ENCODE data around the gene KRT35.

Gene KRT35

DNA sequence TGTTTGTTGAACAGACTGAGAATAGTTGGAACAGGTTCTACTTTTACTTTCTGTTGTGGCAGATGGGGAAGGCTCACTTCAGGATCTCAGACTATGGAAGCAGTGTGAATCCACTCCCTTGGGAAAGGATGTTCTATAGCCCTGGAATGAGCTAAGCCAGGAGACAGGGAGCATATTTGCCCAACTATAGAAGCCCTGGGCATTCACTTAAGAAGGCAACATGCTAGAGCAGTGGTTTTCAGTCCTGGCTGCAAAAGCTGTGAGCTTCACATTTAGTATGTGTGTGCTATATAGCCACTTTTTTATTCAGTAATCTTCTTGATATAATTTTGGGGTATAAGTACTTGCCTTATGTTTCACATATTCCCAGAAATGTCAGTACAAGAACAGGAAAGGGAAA lies 12.6 kb downstream of the KRT35 start:
- in situ Hi-C loops (cut with MboI; ENCODE audit: low sequenced_read_pairs, unreplicated experiment), result no loop called here
- no peak for TF ChIP-seq CTCF (IDR thresholded peaks at IDR 0.05; ENCODE audit: borderline replicate concordance, control extremely low read depth, extremely low read depth, insufficient read depth, missing control alignments)
- no peak for DNase-seq (ENCODE audit: low spot score)

DNA sequence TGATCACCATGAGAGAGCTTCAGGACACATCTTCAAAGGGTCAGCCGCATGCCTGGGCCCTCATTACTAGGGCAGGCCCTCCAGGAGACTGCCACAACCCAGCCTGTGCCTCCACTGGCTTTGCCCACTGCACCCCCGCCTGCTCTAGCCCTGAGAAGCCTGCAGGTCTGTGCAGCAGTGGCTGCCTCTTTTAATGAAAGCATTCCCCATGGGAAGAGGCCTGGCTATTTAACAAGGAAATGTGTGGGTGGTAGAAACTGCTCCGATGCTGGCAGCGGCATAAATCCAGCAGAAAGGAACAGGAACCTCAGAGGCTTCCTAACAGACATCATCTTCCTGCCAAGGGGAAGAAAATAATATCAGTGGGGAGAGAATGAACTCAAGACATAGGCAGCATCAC lies 13.4 kb downstream of the KRT35 start:
- TF ChIP-seq CTCF (IDR thresholded peaks at IDR 0.05; ENCODE audit: borderline replicate concordance, control extremely low read depth, extremely low read depth, insufficient read depth, missing control alignments), result no peak
- DNase-seq (ENCODE audit: low spot score), result no peak
- in situ Hi-C loops (cut with MboI; ENCODE audit: low sequenced_read_pairs, unreplicated experiment), result no loop called here

DNA sequence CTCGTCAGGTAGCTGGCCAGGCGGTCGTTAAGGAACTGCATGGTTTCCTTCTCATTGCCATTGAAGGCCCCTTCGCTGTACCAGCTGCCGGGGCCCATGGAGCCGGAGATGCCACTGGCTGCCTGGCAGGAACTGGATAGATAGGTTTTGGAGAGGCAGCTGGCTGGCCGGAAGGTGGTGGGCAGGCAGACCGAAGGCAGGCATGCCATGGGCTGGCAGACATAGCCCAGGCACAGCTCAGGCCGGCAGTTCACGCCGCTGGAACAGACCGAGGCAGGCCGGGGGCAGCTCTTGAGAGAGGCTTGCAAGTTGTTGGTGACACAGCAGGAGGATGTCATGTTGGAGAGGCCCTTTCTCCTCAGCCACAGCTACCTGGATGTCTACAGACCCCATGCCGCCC lies 14.0 kb downstream of the KRT35 start, which contains the start of gene KRT32:
Gene KRT32, minus strand, starts transcription at position 399 of the 400 bp plus-strand sequence. Its CDS starts 61 bp downstream, at position 338.
- in situ Hi-C loops (cut with MboI; ENCODE audit: low sequenced_read_pairs, unreplicated experiment), result no loop called here
- TF ChIP-seq CTCF (IDR thresholded peaks at IDR 0.05; ENCODE audit: borderline replicate concordance, control extremely low read depth, extremely low read depth, insufficient read depth, missing control alignments), result no peak
- no peak for DNase-seq (ENCODE audit: low spot score)

GRCh38 chr17:41464682-41465081 lies 16.3 kb downstream of the KRT35 start:
- in situ Hi-C loops (cut with MboI; ENCODE audit: low sequenced_read_pairs, unreplicated experiment), result no loop called here
- DNase-seq (ENCODE audit: low spot score), result no peak
- no peak for TF ChIP-seq CTCF (IDR thresholded peaks at IDR 0.05; ENCODE audit: borderline replicate concordance, control extremely low read depth, extremely low read depth, insufficient read depth, missing control alignments)

GRCh38 chr17:41464173-41464572 lies 16.8 kb downstream of the KRT35 start:
- no peak for DNase-seq (ENCODE audit: low spot score)
- in situ Hi-C loops (cut with MboI; ENCODE audit: low sequenced_read_pairs, unreplicated experiment), result no loop called here
- no peak for TF ChIP-seq CTCF (IDR thresholded peaks at IDR 0.05; ENCODE audit: borderline replicate concordance, control extremely low read depth, extremely low read depth, insufficient read depth, missing control alignments)

DNA sequence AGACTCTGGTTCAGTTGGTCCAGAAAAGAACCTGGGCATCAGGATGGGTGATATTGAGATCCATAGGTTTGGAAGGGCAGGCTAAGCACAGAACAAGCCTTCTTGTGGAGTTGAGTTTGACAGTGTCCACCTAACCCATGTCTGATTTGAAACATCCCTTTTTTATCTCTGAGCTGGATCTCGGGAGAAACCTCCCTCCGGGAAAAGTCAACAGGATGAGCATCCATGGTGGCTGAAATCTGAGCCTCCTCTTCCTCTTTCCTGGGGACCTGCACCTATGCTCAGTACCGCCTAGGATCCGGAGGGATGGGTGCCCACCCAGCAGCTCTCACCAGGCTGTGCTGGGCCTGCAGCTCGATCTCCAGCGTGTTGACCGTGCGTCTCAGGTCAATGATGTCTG lies 17.2 kb downstream of the KRT35 start:
- in situ Hi-C loops (cut with MboI; ENCODE audit: low sequenced_read_pairs, unreplicated experiment), result no loop called here
- no peak for TF ChIP-seq CTCF (IDR thresholded peaks at IDR 0.05; ENCODE audit: borderline replicate concordance, control extremely low read depth, extremely low read depth, insufficient read depth, missing control alignments)
- DNase-seq (ENCODE audit: low spot score), result no peak

DNA sequence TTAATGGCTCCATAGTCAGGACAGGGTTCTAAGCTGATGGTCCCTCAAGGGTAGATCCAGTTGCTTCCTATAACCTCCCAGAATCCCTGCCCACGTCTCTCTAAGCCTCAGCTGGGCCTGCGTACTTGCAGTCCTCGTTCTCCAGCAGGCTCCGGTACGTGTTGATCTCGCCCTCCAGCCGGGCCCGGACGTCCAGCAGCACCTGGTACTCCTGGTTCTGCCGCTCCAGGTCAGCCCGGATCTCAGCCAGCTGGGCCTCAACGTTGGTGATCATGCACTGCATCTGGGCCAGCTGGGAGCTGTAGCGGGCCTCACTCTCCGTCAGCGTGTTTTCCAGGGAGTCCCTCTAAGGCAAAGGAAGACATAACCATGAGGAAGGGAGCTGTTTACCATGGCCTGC lies 18.2 kb downstream of the KRT35 start:
- no peak for DNase-seq (ENCODE audit: low spot score)
- in situ Hi-C loops (cut with MboI; ENCODE audit: low sequenced_read_pairs, unreplicated experiment), result no loop called here
- TF ChIP-seq CTCF (IDR thresholded peaks at IDR 0.05; ENCODE audit: borderline replicate concordance, control extremely low read depth, extremely low read depth, insufficient read depth, missing control alignments), result no peak
